ENCODE data around the gene KIF5C.
A peak's percentile ranks its signal among the peaks of the same experiment; 100 is the strongest.

KIF5C gene

DNA sequence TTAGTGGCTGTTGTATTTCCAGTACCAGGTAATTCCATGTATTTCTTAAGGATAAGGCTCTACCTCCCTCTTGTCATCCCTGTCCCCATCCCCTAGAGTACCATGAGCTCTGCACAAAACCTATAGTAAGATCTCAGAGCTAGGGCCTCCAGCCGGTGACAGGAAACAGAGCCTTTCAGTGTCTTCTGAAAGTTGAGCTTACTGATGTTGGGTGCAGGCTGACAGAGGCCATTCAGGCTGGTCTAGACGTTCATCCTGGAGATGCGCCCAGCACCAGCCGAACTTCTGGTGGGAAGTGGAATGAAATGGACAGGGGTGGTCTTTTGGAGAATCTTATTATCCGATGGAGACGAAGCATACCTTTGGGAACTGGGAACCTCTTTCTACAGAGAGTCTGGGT lies 146.7 kb downstream of the KIF5C start:
- DNase-seq = no peak

DNA sequence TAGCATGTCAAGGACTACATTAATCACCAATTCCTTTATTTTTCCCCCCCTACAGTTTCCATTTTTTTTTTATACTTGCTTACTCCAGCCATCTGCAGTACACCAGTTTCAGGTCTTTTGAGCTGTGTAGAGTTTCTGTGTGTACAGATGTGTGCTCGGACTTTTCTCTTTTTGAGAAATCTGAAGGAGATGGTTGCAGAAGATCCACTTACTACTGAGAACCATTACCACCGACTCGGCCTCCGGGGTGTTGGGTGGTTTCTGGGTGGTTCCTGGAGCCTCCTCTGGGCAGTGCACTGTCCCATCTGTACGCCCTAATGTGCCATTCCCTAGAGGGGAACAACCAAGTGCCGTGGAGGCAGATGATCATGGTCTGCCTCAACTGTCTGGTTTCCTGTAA lies 148.1 kb downstream of the KIF5C start:
- no peak for DNase-seq

DNA sequence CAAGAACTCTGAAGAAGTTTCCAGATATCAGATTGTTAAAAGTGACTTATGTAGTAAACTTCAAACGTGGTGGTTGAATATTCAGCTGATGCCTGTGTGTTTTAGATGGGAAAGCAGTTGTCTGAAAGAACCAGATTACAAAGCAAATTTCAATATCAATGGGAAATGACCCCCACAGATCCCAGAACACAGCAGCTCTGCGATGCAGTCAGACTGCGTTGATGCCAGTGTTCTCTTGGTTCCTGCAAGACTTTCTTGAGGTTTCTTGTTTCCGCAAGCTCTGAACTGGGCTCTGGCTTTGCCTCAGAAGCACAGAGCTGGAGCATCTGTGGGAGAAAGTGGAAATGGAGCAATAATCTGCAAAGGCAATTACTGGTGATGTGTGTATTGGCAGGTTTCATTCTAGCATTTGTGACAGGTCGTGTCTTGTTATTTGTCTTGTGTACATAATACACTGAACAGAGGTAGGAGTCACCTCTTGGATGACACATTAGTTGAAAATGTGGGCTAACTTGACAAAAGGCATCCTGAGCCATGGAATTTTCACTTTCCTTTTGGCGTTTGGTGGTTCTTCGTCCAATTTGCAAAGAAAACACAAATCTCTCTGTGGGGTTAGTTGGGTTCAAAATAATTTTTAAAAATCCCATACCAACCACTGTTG lies 152.7 kb downstream of the KIF5C start:
- no peak for DNase-seq

DNA sequence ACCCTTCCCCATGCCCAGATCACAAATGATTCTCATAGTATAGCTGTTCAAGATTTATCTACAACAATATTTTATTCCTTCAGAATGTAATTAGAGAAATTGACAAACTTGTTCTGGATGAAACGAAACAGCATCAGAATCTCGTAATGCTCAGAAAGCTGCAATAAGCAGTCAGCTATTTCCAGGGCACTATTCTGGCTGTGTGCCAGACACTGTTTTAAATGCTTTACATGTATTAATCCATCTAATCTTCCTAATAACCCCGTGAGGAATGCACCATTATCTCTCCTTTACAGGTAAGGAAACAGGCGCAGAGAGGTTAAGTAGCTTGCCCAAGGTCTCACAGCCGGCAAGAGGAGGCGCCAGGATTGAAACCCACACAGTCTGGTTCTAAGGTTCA lies 153.3 kb downstream of the KIF5C start:
- DNase-seq = no peak

DNA sequence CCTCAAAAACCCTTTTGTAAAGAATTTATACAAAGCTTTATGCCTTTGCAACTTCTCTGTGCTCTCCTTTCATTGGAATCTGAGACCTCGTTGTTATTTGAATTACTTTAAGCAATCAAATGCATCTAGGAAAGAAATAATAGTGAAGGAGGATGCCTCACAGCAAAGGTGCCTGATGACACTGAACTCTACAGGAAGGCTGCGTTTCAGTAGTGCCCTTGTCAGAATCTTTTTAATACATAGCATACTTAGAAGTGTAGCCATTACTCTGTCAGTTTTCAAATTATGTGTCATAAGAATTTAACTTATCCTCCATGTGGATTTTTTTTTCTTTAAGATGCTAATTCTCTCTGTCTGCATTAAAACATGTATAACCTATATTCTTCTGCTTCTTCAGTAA lies 153.9 kb downstream of the KIF5C start:
- DNase-seq = no peak

DNA sequence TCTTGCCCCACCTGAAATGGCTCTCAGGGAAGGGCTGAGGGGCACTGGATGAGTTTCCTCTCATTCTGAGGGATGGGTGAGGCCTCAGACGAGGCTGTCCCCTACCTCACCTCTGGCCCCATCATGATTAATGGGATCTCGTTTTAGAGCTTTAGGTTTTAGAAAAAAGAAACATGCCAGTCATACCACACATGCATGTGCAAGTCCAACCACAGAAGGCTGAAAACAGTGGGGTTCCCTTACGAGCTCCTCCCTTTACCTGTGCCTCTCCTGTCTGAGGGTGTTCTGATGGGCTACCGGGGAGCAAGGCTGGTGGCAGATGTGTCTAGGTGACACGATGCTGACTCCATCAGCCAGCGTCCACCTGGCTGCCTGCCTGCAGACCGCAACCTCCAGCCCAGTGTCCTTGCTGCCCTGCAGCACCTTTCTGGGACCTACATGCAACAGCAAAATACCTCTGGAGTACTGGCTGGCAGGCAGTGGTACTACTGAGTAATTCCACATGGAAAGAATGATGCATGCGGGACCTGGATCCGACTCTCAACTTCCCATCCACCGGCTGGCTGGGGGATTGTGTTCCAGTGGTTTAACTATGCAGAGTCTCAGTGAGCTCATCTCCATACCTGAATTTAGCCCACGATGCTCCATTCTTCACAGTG lies 154.4 kb downstream of the KIF5C start:
- no peak for DNase-seq

DNA sequence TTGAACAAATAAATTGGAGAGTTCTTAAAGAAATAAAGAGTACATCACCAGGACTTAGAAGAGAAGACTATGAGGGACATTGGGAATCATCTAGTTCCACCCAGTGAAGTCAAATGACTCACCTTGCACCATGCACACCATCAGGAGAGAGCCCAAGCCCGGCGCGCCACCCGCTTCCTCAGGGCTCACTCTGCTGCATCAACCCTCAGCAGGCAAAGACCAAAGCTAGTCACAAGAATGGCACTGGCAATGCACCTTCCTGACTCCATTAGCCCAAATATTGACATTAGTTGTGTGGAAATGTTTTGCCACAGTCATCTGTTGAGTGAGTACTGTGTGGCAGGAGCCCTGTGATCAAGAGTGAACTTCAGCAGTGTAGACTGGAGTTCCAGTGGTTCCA lies 156.4 kb downstream of the KIF5C start:
- DNase-seq = no peak

DNA sequence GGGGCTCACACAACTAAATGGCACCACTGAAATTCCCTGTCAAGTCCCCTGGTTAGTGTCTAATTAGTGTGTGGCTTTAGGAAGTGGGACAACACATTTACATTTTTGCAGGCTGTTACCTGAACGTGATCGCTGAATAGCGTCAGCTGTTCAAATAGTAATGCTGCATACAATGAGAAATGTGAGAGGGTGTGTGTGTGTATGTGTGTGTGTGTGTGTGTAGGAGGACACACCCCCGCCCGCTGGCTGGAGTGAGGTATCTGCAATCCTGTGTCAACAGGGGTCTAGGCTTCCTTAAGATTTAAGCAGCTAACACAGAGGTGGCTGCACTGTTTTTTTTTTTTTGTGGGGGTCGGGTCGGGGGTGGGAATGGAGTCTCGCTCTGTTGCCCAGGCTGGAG lies 158.7 kb downstream of the KIF5C start:
- DNase-seq = no peak

DNA sequence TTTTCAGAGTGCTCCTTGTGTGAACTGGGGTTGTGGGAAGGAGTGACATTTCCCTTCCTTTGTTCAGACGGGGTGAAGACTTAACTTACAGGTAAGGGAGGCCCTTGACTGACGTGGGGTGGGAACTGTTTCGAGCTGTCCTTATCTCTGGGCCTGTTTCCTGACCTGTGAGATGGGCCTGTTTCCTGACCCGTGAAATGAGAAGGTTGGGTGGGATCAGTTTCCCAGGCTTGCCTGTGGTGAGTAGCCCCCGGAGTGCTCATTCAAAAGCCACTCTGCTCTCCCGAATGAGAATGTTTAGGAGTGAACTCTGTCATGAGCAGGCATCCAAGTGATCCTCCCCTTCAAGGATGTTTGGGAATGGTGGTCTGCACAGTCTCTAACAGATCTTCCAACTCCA lies 159.4 kb downstream of the KIF5C start:
- DNase-seq = no peak

DNA sequence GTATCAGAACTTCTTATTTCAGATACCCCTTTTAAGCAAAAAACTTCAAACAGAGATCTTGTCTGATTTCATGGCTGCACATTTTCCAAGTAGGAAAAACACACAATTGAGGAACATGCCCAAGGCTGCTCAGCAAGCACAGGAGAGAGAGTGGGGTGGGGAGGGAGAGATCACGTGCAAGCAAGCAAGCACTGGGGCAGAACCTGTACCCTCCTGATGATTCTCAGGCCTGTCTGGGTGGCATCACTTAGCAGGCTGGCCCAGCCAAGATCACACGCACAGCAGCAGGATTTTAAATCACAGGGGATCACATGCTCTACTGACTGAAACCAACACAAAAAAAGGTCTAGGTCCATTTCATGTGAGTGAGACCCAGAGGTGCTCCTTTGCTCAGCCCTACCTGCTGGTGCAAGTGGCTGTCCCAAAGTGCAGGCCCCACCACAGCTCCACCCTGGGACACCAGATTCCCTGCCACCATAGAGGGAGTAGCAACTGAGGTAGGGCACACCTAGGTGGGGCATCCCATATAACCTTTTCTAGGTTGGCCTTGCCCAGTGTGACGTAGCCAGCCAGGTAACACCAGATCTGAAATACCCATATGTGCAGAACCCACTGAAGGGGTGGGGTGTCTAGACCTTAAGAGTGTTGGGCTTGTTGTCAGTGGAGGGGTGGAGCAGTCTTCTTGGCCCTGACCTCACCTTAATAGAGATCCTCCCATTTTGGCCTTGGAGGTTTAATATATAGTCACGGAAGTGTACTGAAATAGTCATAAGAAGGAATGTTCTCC lies 161.7 kb downstream of the KIF5C start:
- DNase-seq = no peak

DNA sequence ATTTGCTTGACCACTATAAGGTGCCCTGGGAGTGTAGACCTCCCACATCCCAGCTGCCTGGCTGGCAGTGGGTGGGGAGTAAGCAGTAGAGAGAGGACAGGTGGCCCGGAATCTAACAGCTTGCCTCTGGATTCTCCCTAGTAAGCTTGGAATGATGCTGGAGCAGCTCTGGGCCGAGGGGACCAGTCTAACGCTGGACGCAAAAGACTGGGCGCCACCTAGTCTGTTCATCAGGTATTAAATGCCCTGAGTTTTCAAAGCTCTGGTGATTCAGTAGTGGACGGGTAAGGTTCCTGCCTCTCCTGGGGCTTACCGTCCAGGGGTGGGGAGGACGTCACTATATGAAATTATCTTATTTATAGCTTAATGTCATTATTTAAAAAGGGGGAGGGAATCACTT lies 162.8 kb downstream of the KIF5C start:
- DNase-seq = no peak

DNA sequence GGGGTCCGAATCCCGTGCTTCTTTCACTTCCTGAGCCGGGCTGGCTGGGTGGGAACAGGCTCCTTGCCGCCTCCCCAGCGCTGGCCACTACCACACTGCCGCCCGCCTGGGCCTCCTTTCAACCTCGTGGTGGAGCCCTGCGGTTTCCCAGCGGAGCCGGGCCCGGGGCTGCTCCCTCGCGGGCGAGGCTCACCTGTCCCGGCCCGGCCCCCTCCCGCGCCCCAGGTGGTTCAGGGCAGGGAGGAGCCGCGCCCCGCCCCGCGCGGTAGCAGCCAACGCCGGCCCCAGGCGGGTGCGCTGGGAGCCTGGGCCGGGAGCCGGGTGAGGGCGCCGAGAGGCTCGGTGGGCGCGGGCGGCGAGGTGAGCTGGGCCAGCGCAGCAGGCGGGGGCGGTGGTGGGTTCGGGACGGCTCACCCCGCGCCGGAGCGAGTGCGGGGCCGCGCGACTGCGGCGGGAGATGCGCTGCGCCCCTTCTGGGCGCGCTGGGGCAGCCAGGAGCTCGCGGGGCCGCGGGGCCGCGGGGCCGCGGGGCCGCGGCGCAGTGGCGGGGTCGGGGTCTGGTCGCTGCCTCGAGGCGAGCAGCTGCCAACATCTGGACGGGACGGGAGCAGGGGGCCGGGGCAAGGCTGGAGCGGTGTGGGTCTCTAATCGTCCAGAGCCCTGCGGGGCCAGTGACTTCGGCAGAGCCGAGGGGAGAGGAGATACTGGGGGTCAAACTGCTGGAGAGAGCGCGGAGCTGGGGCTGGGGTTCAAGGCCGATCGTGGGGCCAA lies 163.6 kb downstream of the KIF5C start, which contains the start of gene LYPD6B:
TSS of gene LYPD6B (plus strand) at position 258 of the 771 bp plus-strand sequence. CDS start 92,250 bp downstream, outside the sequence.
- DNase-seq = no peak

DNA sequence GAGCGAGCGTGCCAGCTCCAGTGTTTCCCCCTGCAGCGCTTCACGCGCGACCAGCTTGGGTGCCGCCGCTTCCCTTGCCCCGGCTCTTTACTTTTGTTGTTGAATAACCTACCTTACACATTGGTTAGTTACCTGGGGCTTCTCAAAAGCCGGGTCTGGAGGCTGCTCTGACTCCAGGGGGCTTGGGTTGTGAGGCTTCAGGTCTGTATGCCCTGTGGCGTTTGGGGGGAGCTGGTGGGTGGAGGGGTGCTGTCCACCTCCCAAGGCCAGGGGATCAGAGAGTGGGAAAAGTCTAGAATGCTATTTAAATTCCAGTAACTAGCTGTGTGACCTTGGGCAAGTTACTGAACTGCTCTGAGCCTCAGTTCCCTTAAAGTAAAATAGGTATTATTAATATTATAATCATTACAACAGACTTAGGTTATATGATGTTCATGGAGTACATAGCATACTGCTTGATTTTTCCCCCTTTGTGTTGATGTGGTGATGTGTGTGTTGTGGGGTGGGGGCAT lies 164.2 kb downstream of the KIF5C start:
- DNase-seq = no peak

DNA sequence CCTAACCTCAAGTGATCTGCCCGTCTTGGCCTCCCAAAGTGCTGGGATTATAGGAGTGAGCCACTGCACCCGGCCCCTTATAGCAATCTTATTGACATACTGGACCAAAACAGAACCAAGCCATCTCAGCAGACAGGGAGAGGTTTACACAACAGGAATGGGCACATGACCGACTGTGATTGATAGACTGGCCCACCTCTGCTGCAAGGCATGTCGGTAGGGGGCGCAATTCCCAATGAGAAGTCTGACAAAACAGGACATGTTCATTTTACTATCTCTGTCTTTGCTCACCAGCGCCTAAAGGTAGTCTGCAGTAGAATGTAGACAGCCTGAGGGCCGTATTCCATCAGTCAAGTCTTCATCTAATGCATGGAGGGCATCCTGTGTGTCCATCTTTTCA lies 165.4 kb downstream of the KIF5C start:
- no peak for DNase-seq

DNA sequence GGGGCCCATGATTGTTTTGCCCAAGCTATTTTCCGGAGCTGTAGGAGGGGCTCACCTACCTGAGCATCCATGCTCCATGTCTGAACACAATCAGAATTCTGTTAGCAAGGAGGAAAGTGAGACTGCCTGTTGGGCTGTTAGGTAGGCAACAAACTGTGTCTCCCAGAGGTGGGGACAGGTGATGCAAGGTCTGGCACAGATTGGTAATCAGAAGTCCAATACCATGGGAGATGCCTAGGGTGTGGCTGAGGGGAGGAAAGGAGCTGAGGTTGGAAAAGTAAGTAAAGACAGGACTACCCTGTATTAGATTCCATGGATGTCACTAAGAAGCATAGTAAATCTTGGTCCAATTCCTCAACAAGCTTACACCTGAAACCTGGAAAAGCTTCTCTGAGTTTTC lies 166.5 kb downstream of the KIF5C start:
- no peak for DNase-seq

DNA sequence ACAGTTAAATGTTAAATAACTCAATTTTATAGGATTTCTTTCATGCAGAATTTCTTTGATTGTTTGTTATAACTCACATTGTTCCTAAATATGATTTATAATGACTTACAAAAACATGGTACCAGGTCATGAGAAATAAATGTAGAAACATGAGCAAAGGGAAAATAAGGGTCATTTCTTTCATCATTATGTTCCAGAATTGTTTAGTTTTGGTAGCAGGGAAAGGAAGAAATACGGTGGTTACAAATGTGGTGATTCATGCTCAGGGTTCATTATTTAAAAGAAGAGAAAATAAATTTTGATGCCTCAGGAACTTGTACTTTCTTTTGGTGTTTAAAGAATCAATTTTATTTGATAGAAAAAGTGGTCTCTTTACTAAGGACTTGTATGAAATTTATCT lies 167.9 kb downstream of the KIF5C start:
- DNase-seq = no peak

DNA sequence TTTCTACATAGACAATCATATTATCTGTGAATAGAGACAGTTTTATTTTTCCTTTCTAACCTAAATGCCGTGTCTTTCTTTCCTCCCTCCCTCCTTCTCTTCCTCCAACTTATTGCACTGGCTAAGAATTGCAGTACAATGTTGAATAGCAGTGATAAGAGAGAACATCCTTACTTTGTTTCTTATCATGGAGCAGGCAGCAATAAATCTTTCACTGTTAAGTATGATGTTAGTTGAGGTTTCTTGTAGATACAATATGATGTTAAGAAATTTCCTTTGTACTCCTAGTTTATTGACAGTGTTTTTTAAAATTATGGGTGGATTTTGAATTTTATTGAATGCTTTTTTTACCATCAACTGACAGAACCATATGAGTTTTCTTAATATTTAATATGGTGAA lies 169.5 kb downstream of the KIF5C start:
- DNase-seq = no peak

DNA sequence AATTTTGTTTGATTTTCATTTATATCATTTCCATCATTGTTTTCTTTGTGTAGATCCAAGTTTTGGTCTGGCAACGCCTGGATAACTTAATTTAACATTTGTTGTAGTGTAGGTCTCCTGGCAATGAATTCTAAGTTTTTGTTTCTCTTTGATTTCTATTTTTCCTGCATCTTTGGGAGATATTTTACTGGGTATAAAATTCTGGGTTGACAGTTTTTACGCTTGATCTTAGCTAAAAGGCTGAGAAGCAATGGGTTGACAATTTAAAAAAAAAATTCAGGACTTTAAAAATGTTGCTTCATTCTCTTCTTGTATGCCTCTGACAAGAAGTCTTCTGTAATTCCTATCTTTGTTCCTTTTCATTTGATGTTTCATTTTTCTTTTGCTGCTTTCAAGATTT lies 172.1 kb downstream of the KIF5C start:
- DNase-seq = no peak

DNA sequence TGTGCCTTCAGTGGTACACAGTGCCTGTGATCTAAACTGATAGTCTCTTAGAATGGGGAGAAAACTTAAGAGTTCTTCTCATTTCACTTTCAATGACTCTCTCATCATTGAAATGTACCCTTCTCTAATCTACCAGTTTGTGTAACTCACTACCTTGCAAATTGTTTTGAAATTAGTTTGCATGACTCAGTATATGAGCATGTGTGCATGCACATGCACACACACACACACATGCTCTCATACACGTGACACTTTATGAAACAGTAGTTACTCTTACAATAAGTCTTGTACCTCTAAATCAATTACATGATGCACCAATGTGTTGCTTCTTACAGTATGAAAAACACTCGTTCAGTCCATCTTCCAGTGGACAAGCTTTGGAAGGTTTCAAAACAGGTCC lies 174.1 kb downstream of the KIF5C start:
- peak; percentile 61 for DNase-seq

DNA sequence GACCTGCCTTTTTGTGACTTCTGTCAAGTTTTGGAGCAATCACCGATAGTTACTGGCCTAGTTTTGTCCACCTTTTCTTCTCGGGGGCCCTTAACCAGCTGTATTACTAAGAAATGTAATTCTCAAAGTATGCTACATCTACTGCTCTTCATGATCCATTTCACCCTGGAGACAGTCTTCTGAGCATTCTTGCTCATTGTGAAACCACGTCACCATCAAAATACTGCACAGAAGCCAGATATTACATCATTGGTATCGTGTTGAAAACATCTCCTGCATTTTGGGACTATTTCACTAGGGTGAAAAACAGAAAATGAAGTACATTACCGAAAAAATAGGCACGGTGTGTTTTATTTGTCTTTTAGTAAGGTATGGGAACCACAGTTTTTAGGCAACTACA lies 175.2 kb downstream of the KIF5C start:
- DNase-seq = peak; percentile 82

DNA sequence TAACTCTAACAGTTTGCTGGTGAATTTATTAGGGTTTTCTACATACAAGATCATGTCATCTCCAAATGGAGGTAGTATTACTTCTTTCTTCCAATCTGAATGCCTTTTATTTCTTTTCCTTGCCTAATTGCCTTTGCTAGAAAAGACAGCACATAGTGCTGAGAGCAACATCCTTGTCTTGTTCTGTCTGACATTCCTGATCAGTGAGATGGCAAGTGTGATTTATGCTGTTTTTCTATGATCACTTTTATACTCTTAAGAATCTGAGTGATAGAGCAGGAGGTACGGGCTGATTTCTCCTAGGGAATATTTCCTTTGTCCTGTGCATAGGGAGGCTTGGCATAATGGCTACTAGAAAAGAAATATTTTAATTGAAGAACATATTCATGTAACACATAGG lies 180.7 kb downstream of the KIF5C start:
- peak; percentile 45 for DNase-seq

DNA sequence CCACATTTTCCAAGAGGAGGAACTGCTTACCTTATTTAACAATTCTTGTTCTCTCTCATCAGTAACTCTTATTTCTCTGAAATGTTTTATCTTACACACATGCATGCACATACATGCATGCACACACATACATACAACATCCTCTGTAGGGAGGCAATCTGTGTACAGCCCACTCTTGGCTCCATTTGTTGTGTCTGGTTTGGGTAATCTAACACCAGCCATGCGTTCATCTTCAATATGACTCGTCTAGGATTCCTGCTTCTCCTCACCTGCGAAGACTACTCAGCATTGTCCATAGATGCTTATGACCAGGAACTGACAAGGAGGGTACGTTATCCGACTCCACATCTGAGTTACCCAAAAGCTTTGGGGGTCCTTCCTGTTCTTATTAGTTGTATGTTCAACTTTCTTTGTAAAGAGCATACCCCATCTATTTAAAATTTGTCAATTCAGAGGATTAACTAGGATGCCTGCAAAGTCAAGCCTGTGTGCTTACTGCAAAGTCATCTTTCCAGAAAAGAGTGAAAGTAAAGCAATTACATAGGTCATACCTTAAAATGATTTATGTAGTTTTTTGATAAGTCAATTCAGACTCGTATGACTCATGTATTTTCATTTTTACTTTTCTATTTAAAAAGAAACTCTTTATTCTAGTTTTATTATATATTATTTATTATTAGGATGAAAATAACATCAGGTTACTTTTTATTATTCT lies 181.7 kb downstream of the KIF5C start:
- DNase-seq = no peak
